ENCODE results near the gene NRAS.

The NRAS gene

GRCh38 chr1:114723915-114724314 lies 7.3 kb upstream of the NRAS start:
- no peak for DNase-seq

- no peak for DNase-seq
Observed at GRCh38 chr1:114723457-114723856, 6.9 kb upstream of the NRAS start.

GRCh38 chr1:114720492-114720891 lies 3.9 kb upstream of the NRAS start:
- no peak for DNase-seq

GRCh38 chr1:114719424-114719787 lies 2.8 kb upstream of the NRAS start:
- no peak for DNase-seq

GRCh38 chr1:114718661-114719423 lies 2.3 kb upstream of the NRAS start:
- no peak for DNase-seq

- no peak for DNase-seq
Observed at GRCh38 chr1:114715952-114716303, 643 bp downstream of the NRAS start.

GRCh38 chr1:114712977-114713376 lies 3.6 kb downstream of the NRAS start:
- DNase-seq, result no peak

- DNase-seq, result no peak
Observed at GRCh38 chr1:114710360-114710759, 6.2 kb downstream of the NRAS start.

GRCh38 chr1:114707604-114708003 lies 9.0 kb downstream of the NRAS start:
- DNase-seq, result no peak

- no peak for DNase-seq
Observed at GRCh38 chr1:114703242-114703641, 13.3 kb downstream of the NRAS start.

- DNase-seq, result no peak
Observed at GRCh38 chr1:114702737-114703136, 13.8 kb downstream of the NRAS start.

GRCh38 chr1:114701931-114702330 lies 14.6 kb downstream of the NRAS start:
- no peak for DNase-seq

- no peak for DNase-seq
Observed at GRCh38 chr1:114700036-114700600, 16.5 kb downstream of the NRAS start.

- no peak for DNase-seq
Observed at GRCh38 chr1:114696810-114697209, 19.8 kb downstream of the NRAS start.

- DNase-seq, result no peak
Observed at GRCh38 chr1:114695430-114696058, 21.0 kb downstream of the NRAS start, which contains the start of gene AMPD1. AMPD1 (minus strand) TSS chr1:114695546; CDS start chr1:114695471, 75 bp downstream.

- no peak for DNase-seq
Observed at GRCh38 chr1:114694540-114695310, 21.8 kb downstream of the NRAS start.

GRCh38 chr1:114692947-114693346 lies 23.6 kb downstream of the NRAS start:
- no peak for DNase-seq

GRCh38 chr1:114691061-114691460 lies 25.5 kb downstream of the NRAS start:
- no peak for DNase-seq

- DNase-seq, result no peak
Observed at GRCh38 chr1:114690148-114690547, 26.4 kb downstream of the NRAS start.

GRCh38 chr1:114688526-114688925 lies 28.0 kb downstream of the NRAS start:
- DNase-seq, result no peak

GRCh38 chr1:114685851-114686250 lies 30.7 kb downstream of the NRAS start:
- no peak for DNase-seq

- DNase-seq, result no peak
Observed at GRCh38 chr1:114677691-114678090, 38.9 kb downstream of the NRAS start.

- no peak for DNase-seq
Observed at GRCh38 chr1:114676115-114676514, 40.5 kb downstream of the NRAS start.

GRCh38 chr1:114671939-114672275 lies 44.7 kb downstream of the NRAS start:
- DNase-seq, result no peak
